GM12878 (cell line): ENCODE data around the gene POLD4. TPM values are rescaled to one million over a fixed set of nuclear protein-coding genes. Genes with fewer than 3 reads are reported as not detected.
A peak's percentile ranks its signal among the peaks of the same experiment; 100 is the strongest.

Experiments used
- ATAC-seq: fragments of 200-7000 bp; cut with Tn5 transposase; 3 replicates; pipeline ENCODE4 v1.9.1; 2020; ENCODE audit warnings: mild to moderate bottlenecking, moderate library complexity
- BruUV-seq: library from RNA; stranded (reverse); fragments of 400-500 nt; replicated peaks from 2 replicates; lab custom pipeline; 2021; lab: Mats Ljungman, UMichigan
- CTCF ChIA-PET: fragments of 300-600 bp; sonication (Branson Sonifier 250); formaldehyde crosslinking; extraction: SDS; loops from one replicate; lab custom pipeline; 2021; ENCODE audit warnings: inconsistent platforms; lab: Yijun Ruan, JAX
- POLR2A ChIA-PET: fragments of 350-600 bp; formaldehyde crosslinking; extraction: SDS; loops from one replicate; lab custom pipeline; 2021; ENCODE audit warnings: inconsistent platforms; lab: Charles Lee
- RAD21 ChIA-PET: fragments of 300-600 bp; sonication (Branson Sonifier 250); formaldehyde crosslinking; loops from one replicate; lab custom pipeline; 2023; ENCODE audit warnings: antibody characterized with exemption; ENCODE audit not compliant: unreplicated experiment; lab: Charles Lee
- SMC1A ChIA-PET: fragments of 300-600 bp; sonication (Branson Sonifier 250); formaldehyde crosslinking; loops from one replicate; lab custom pipeline; 2023; ENCODE audit not compliant: unreplicated experiment, uncharacterized antibody; lab: Charles Lee
- DNase-seq: peaks from one replicate; pipeline ENCODE4 v3.0.0-alpha.2; 2011; ENCODE audit warnings: low read depth, low spot score
- FAIRE-seq: peaks from 3 replicates; lab custom pipeline; 2011; peaks lifted over from hg19 to GRCh38; lab: Jason Lieb, UNC
- H2AFZ ChIP-seq: 2 replicates; pipeline ENCODE4 v1.6.0; 2011; ENCODE audit warnings: low read depth, low read length, control low read depth; ENCODE audit not compliant: control insufficient read depth
- H3K27ac ChIP-seq: 2 replicates; pipeline ENCODE4 v1.5.1; 2011; ENCODE audit warnings: control low read depth; ENCODE audit not compliant: control insufficient read depth, insufficient read depth
- H3K27me3 ChIP-seq, 2 experiments: replicated peaks in 1 of 2; 2 replicates each; pipeline versions ENCODE4 v1.6.0 to v1.6.1; 2011; ENCODE audit warnings: low read length in 1 of 2; ENCODE audit not compliant: control insufficient read depth in 2 of 2, insufficient read depth in 2 of 2
- H3K36me3 ChIP-seq, 2 experiments: 2 replicates each; pipeline ENCODE4 v1.5.1; 2011; ENCODE audit warnings: low read length in 1 of 2; ENCODE audit not compliant: control insufficient read depth in 2 of 2, insufficient read depth in 2 of 2
- H3K4me1 ChIP-seq: 2 replicates; pipeline ENCODE4 v1.6.1; 2011; ENCODE audit warnings: mild to moderate bottlenecking, low read length, moderate library complexity, mixed read lengths; ENCODE audit not compliant: control insufficient read depth, insufficient read depth
- H3K4me2 ChIP-seq: 2 replicates; pipeline ENCODE4 v1.6.0; 2011; ENCODE audit warnings: control low read depth; ENCODE audit not compliant: control insufficient read depth, insufficient read depth
- H3K4me3 ChIP-seq: fragments of 200-600 bp; sonication (generic); 2 replicates; pipeline ENCODE4 v1.5.1; 2016
- H3K79me2 ChIP-seq: 2 replicates; pipeline ENCODE4 v1.6.0; 2011; ENCODE audit warnings: low read length; ENCODE audit not compliant: control insufficient read depth, insufficient read depth
- H3K9ac ChIP-seq: 2 replicates; pipeline ENCODE4 v1.8.0; 2011; ENCODE audit warnings: low read length, control low read depth, mixed read lengths; ENCODE audit not compliant: control insufficient read depth, insufficient read depth
- H3K9me3 ChIP-seq: replicated peaks from 3 replicates; pipeline ENCODE4 v1.5.1; 2011; ENCODE audit warnings: mild to moderate bottlenecking, low read length; ENCODE audit not compliant: control insufficient read depth, insufficient read depth
- H4K20me1 ChIP-seq: 2 replicates; pipeline ENCODE4 v1.6.0; 2011; ENCODE audit not compliant: control insufficient read depth, insufficient read depth
- CBX5 ChIP-seq: sonication (generic); IDR thresholded peaks from 2 replicates; pipeline ENCODE4 v1.6.1; 2016; ENCODE audit warnings: low read depth, moderate library complexity, mild to moderate bottlenecking, inconsistent platforms
- POLR2A ChIP-seq: IDR thresholded peaks from 2 replicates; pipeline ENCODE4 v1.6.1; 2011; ENCODE audit warnings: low read depth, mild to moderate bottlenecking, low read length
- POLR2AphosphoS2 ChIP-seq: IDR thresholded peaks from 2 replicates; pipeline ENCODE4 v1.6.1; 2011; ENCODE audit warnings: low read depth, mild to moderate bottlenecking, low read length, improper control_type of control experiment, moderate library complexity
- USF2 ChIP-seq: IDR thresholded peaks from 2 replicates; pipeline ENCODE4 v1.6.1; 2011; ENCODE audit warnings: low read depth, low read length, improper control_type of control experiment, borderline replicate concordance
- ZBTB4 ChIP-seq: fragments of 450-650 bp; formaldehyde crosslinking; IDR thresholded peaks from 2 replicates; pipeline ENCODE4 v1.4.0; 2022; ENCODE audit warnings: mild to moderate bottlenecking, moderate library complexity
- WGBS: methylation state at CpG from one replicate; pipeline ENCODE4 v1.1.6; 2016; ENCODE audit warnings: low lambda C conversion rate; ENCODE audit not compliant: insufficient replicate concordance, insufficient coverage; ENCODE audit errors: missing lambda C conversion rate; 5-methylcytosine and 5-hydroxymethylcytosine counted together
- in situ Hi-C: fragments of 300-500 bp; cut with MboI; formaldehyde crosslinking; loops from 9 replicates; pipeline ENCODE4 v1.14.3; 2018; ENCODE audit warnings: mixed read lengths
- intact Hi-C: fragments of 100-400 bp; cut with micrococcal nuclease; formaldehyde crosslinking; loops from one replicate; pipeline ENCODE4 v1.14.2; 2022; ENCODE audit not compliant: unreplicated experiment
- polyA plus RNA-seq, 11 experiments: library from polyadenylated mRNA; depleted of rRNA in 4 of 11; unstranded in 6 of 11; stranded (reverse) in 5 of 11; fragments of >200 nt; fragmentation: Nextera tagmentation in 4 of 11; fragmentation: Illumina TruSeq in 1 of 11; extraction: Ambion mirVana in 4 of 11; extraction: Trizol in 1 of 11; gene quantifications; 1 replicate in 1 of 11; 2 replicates in 10 of 11; pipeline versions ENCODE4 v1.2.1 to v1.2.3, GENCODE V29; 2011 to 2016; ENCODE audit warnings: inconsistent platforms in 2 of 11, missing spikeins in 2 of 11, low read depth in 1 of 11
- total RNA-seq, 4 experiments: library from RNA; depleted of rRNA in 3 of 4; stranded (reverse); fragments of >200 nt in 3 of 4; fragmentation: Illumina TruSeq in 1 of 4; extraction: Trizol in 1 of 4; gene quantifications; 2 replicates each; pipeline versions ENCODE4 v1.2.1 to v1.2.3, GENCODE V29; 2013 to 2021

The POLD4 gene
- total and polyA plus RNA-seq, 10 of the 15 experiments (the other 5 are each of a cell fraction or from before 2014, with no cell fraction given), result 8.1 to 176 (median 88.1) TPM

- FAIRE-seq, result no peak
- Histone ChIP-seq H4K20me1 (no peaks in the 10 kb centered on the region; the same call in 1 of the 2 replicates), H3K36me3 (peaks cover 22 to 24% of the 10 kb centered on the region in 2 experiments), H3K27me3 (no peaks in the 10 kb centered on the region), H3K9ac (peak overlapping the region; percentile 95), H3K9me3 (no peaks in the 10 kb centered on the region; the same call in 2 of the 3 replicates), H3K27ac (peak overlapping the region; percentile 94), H3K4me3 (peak overlapping the region; percentile 80), H3K4me2 (peak overlapping the region; percentile 98), H3K79me2 (peaks cover 56% of the 10 kb centered on the region), H3K4me1 (peaks cover 38% of the 10 kb centered on the region), H2AFZ (no peak overlapping the region)
- no peak for ATAC-seq
- intact Hi-C loops, result loop anchor here (2.0 to 5.0 kb wide), 2 partner anchors 37 to 68 kb away; partner anchors contain the start of genes PTPRCAP and TMEM134
- in situ Hi-C loops, result no loop called here
- POLR2A ChIA-PET, result interaction anchor here (1.0 to 7.3 kb wide), 14 partner anchors 8 to 160 kb away, joined by 3 to 112 read pairs (median 28); partner anchors contain the start of genes AIP, POLD4, PTPRCAP and RAD9A
- DNase-seq, result no peak
- TF ChIP-seq CBX5 (no peak), POLR2A (peak; percentile 53; the same call in 1 of the 2 replicates), ZBTB4 (CRISPR knock-in tag) (no peak), USF2 (no peak), POLR2AphosphoS2 (peak; percentile 43; the same call in 1 of the 2 replicates)
- SMC1A ChIA-PET, result interaction anchor here (0.8 to 5.7 kb wide), 13 partner anchors 8 to 70 kb away, joined by 3 to 46 read pairs (median 6); partner anchors contain the start of genes PTPRCAP, RAD9A, RPS6KB2 and TMEM134
- CTCF ChIA-PET, result interaction anchor here (1.0 to 5.0 kb wide), 17 partner anchors 11 to 162 kb away, joined by 3 to 53 read pairs (median 9); partner anchors contain the start of genes AIP, CDK2AP2, PITPNM1 and PTPRCAP
- 19% methylated on average over 23 of the region's 23 CpGs for WGBS
- RAD21 ChIA-PET, result interaction anchor here (1.0 to 6.4 kb wide), 20 partner anchors 8 to 248 kb away, joined by 3 to 112 read pairs (median 10); partner anchors contain the start of genes AIP, PITPNM1, POLD4 and PTPRCAP
- no TSS peak for BruUV-seq
Measured at GRCh38 chr11:67400251-67400941, 47.0 kb upstream of the POLD4 start.
